Retina (tissue), 1 donor: Measurements from ENCODE around the gene TEAD1.
A peak's percentile ranks its signal among the peaks of the same experiment; 100 is the strongest.
"Not testable (repeated sequence)": the region's sequence is repeated elsewhere in the genome, so short reads cannot be mapped to it uniquely, and the experiment has no call there.

ENCODE experiments used
- DNase-seq: peaks from one replicate; pipeline ENCODE4 v3.0.0-alpha.2; 2016

TEAD1 gene

GRCh38 chr11:12745787-12746186, 71.6 kb downstream of the TEAD1 start:
- DNase-seq: no peak

DNA sequence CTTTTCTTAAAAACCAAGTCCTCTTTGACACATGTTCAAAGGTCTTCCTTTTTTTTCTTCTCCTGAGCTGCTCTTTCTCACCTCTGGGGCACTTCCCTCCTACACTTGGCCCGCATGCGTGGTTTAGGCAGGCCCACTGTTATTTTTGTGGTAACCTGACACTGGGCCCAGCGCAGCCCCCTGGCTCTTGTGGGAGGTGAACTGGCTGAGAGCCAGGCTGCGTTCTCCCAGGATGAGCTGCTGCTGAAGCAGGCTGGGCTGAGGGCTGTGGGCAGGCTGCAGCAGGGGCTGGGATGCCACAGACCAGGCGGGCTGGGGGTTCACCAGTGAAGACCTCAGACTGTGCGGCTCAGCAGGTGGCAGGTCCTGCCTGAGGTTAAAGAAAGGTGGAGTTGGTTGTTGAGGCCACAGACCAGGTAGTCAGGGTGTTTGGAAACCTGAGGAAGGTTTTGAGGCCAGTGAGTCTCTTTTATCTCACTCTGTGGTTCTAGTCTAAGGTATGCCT, 72.4 kb downstream of the TEAD1 start:
- DNase-seq: peak; percentile 59

DNA sequence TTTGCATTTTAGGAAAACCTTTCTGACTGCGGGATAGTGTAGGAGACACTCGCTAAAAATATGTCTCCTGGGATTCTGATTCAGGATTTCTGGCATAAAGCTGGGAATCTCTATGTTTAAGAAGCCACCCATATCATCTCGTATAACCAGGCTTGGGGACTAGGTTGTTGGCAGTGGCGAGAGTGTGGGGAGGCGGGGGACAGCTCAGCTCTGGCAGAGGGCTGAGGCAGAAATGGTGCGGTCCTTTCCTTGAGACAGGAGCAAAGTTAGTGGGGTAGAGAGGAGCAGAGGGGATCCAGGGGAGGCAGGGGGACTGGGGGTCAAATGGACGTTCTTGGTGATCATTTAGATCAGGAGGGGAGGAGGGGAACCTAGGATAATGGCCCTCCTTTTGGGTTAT, 74.3 kb downstream of the TEAD1 start:
- no peak for DNase-seq

DNA sequence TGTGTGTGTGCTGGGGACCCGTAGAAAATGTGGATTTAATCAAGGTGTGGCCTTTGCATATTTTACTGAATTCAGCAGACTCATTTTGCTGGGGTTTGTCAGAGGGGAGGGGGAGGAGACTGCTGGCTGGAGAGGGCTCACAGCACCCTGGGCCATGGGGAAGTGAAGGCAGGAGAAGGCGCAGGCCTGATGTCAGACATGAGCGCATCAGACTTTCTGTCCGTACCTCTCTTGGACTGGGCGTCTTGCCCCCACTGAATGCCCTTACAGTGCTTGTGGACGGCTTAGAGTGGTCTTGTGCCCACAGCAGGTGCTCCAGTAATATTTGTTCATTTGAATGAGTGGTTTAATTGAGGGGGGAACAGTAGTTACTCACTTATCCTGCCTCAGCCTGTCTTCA, 75.2 kb downstream of the TEAD1 start:
- no peak for DNase-seq

DNA sequence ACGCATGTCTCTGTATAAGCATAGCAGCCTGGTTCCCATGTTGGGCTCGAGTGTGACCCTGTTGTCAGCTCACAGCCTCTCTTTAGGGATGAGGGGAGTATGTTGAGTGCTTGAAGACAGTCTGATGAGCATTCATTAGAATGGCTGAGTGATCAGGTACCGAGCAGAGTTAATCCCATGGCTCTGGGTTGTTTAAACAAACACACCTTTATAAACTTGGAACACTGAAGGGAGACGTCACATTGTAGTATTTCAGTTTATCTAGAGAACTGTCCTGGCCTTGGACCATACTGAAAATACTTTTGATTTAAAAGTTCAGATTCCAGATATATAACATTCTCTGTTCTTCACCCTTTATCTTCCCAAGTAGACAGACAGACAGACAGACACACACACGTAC, 76.0 kb downstream of the TEAD1 start:
- DNase-seq: no peak

DNA sequence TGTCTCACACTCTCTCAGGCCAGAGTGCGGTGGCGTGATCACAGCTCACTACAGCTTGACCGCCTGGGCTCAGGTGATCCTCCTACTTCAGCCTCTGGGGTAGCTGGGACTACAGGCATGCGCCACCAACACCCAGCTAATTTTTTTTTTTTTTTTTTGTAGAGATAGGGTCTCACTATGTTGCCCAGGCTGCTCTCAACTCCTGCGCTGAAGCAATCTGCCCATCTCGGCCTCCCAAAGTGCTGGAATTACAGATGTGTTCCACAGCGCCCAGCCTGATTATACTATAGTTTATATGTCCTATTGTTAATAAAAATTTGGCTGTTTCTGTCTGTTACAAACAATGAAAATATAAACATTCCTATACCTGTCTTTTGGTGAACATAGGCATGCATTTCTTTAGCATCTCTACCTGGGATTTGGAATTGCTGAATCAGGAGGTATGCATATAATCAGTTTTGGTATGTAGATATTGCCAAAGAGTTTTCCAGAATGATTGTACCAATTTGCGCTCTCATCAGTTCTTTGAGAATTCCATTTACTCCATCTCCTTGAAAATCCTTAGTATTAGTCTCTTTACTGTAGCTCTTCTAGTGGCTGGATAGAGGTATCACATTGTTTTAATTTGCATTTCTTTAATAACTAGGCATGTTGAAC, 78.8 kb downstream of the TEAD1 start:
- no peak for DNase-seq

DNA sequence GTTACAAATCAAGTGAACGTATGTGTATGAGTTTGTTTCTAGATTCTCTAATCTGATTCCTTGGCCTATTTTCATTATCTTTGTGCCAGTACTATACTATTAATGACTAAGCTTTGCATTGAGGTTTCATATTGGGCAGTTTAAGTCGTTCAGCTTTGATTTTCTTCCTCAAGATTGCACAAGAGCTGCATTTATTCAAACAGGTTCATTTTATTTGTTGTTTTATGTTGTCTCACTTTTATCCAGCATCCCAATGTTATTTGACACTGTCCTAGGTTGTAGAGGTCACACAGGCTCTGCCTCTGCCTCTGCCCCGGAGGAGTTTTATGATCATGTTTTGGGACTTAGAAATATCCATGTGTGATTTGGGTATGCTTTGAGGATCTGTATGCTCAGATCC, 79.8 kb downstream of the TEAD1 start:
- DNase-seq: no peak

DNA sequence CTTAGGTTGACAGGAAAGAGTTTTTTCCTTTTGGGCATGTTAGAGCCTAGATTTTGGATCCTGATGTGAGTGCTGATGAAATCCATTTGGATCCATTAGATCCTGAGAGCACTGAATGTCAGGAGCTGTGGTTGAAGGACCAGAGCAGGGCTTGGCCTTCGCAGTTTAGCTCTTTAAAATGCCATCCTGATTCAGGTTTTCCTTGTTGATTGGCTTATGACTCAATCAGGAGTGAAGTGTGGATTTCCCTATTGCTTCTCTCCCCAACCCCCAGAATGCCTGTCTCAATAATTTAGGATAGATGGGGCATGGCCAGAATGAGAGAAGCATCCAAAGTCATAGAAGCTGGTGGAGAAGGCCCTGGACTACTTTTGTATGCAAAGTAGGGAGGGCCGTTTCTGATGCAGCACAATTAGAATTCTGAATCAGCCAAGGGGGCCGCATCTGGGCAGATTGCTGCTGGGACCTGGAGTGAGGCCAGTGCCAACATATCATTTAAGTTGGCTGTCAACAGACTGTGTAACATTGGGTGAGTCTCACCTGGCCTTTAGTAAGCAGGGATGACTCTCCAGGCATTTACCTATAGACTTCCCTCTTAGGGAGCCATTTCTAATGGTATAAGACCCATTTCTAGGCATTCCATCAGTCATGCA, 80.5 kb downstream of the TEAD1 start:
- no peak for DNase-seq

DNA sequence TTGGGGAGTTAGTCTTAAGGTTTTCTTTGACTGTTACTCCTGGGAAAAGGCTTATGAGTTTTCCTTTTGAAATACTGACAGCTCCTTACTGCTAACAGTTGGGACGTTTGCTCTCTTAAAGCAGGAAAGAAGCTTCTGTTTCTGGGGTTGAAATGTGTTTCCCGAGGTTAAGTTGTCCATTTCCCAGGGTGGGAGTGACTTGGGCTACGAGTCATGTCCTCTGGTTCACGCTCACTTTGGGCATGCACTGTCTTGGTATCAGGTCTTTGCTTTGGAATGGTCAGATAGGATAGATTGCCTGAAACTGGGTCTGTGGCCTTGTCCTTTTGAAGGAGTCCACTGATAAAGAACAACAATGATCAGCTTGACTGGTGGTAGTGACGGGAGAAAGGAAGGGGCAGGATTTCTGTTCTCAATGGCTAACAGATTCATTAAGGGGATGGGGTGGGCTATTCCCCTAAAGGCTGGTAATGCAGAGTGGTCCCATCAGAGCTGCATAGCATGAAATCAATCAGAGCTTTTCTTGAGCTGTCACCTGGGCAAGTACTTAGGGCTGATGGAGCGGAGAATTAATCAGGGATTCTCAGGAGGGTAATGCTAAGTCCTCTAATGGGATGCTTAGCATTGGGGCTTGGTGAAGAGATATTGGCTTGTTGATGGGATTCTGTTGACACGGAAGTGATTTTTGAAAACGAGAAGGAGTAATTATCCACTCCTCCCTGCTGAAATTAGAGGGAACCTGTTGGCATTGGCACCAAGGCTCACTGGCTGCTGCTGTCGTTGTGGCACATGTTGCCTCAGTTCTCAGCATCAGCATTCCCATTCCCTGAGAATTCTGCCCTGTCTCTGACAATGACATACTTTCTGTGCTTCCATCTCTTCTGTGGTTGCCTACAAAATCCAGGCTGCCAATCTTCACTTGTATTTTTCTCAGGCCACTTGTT, 81.6 kb downstream of the TEAD1 start:
- DNase-seq: peak; percentile 42

DNA sequence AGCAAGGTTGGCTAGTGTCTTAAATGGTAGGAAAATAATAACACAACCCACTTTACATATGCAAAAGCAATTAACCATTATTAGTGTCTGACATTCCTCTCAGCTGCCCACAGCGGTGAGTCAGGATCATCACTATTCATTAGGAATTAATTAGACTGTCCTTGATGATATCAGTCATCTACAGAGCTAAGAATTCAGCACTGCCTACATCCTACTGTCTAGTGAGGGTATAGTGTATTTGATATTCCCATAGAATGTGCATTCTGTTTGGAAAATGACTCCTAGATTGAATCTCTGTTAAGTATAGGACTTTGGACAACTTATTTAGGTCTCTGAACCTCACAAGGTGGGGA, 82.2 kb downstream of the TEAD1 start:
- DNase-seq: no peak

GRCh38 chr11:12756867-12757266, 82.6 kb downstream of the TEAD1 start:
- no peak for DNase-seq

- DNase-seq: no peak
Measured at GRCh38 chr11:12757416-12757815, 83.2 kb downstream of the TEAD1 start.

DNA sequence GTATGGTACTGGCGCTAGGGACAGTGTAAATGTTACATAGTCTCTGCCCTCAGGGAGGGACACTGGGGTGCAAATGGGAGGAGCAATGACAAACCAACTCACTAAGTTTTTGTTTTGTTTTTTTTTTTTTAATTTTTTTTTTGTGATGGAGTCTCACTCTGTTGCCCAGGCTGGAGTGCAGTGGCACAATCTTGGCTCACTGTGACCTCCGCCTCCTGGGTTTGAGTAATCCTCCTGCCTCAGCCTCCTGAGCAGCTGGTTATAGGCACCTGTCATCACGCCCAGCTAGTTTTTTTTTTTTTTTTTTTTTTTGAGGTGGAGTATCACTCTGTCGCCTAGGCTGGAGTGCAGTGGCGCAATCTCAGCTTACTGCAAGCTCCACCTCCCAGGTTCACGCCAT, 83.9 kb downstream of the TEAD1 start:
- not testable (repeated sequence) for DNase-seq

DNA sequence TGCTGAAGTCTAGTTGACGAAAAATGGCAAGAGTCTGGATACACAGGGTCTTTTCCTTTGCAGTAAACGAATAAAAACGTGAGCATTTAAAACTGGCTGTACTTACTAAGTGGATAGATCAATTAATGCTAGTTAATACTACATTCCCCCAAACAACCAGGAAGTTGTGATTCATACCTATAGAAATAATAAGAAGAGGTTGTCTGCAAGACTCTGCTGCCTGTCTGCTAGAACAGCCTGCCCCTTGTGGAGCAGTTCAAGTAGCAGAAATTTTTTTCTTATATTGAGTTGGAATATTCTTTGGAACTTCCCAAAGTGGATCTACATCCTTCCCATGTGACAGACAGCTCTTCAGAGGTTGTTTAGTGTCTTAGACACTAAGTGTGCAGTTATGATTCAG, 86.8 kb downstream of the TEAD1 start:
- DNase-seq: no peak

DNA sequence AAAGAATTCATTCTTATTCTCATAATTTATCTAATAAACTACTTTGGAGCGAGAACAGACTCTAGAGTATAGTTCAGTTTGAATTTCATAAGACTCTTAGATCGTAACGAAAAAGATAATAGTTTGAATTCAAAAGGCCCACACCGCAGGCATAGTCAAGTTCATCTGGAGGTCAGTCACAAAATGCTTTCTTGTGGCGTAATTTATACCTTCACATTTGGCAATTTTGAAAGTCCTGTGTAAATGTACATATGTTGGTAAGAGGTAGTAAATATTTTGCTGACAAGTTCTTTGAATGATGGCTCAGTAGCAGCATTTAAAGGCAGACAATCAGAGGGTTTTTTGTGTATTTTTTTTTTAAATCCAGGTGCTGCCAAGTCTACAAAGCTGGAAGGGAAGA, 88.1 kb downstream of the TEAD1 start:
- no peak for DNase-seq

DNA sequence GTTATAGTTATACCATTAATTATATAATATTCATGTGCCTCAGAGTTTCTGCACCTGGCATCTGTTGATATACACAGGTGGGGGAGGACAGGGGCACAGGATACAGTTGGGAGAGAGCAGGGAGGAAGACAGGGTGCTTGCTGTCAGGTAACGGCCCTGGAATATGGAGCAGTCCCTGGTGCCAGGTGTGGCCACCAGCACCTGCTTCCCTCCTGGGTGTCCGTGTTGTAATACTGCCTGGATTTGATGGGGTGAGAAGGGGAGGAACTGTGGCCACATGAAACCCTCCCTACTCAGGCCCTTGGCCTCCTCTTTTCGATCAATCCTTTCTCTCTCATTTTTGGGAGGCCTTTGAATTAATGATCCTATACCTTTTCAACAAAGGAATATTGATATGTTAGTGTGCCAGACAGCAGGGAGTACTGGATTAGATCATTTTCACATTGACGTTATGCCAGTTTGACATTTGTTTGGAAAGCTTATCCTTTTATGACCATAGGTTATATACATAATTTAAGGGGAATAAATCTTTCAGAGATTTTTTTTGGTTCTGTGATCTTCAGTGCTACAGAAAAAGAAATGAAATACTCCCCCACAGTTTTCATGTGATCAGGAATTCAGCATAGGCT, 88.6 kb downstream of the TEAD1 start:
- DNase-seq: no peak

DNA sequence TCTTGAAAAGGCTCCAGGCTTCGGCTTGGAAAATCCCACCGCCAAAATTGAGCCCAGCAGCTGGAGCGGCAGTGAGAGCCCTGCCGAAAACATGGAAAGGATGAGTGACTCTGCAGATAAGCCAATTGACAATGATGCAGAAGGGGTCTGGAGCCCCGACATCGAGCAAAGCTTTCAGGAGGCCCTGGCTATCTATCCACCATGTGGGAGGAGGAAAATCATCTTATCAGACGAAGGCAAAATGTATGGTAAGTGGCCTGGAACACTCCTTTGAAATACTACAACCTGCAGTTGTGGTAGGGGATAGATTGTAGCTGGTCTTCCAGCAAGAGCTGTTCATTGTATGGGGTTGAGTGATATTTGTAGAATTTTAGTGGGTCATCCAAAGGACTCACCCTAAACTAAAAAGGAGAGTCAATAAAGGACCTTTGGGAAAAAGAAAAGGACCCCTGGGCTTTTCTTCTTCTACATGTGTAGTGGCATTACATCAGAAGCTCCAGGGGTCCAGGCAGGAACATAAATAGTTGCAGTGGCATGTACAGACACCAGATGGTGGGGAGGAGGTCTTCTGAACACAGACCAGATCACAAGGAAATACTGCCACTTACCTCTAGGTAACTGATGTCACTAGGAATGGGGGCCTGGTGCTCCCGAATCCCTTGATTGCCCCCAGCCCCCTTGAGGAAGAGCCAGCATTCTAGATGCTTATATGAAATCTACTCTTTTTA, 90.1 kb downstream of the TEAD1 start:
- no peak for DNase-seq

DNA sequence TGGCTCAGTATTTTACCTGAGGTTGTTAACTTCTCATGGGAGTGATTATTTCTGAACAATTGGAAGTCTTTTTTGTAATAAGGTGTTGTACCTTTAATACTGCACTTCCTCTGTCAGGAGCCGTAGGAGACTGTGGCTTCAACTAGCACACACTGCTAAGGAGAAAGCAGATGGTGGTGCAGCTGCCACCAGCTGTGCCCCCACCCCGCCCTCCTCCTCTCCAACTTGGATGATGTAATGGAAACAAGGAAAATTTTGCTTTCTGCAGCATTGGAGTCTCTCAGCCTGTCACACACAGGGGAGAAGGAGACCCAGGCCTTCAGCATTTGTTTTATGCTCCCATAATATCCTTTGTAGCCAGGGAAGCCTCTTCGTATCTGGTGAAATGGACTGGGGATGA, 91.2 kb downstream of the TEAD1 start:
- DNase-seq: peak; percentile 52

- DNase-seq: no peak
Measured at GRCh38 chr11:12767027-12767426, 92.8 kb downstream of the TEAD1 start.

DNA sequence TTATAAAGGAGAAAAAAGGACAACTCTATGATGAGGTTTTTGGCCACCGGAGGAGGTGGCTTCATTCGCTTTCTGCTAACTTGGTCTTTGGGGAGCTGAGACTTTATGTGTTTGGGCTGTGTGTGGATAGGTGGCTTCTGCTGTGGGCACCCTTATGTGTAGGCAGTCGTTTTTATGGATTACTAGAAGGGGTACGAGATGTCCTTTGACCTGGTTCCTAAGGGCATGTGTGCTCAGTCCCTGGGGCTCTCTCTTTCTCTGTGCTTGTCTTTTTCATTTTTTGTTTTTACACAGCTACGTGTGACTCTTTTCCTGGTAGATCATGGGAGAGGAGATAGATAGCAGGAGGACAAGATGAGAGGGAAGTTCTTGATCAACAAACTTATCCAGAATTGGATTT, 93.4 kb downstream of the TEAD1 start:
- DNase-seq: no peak

DNA sequence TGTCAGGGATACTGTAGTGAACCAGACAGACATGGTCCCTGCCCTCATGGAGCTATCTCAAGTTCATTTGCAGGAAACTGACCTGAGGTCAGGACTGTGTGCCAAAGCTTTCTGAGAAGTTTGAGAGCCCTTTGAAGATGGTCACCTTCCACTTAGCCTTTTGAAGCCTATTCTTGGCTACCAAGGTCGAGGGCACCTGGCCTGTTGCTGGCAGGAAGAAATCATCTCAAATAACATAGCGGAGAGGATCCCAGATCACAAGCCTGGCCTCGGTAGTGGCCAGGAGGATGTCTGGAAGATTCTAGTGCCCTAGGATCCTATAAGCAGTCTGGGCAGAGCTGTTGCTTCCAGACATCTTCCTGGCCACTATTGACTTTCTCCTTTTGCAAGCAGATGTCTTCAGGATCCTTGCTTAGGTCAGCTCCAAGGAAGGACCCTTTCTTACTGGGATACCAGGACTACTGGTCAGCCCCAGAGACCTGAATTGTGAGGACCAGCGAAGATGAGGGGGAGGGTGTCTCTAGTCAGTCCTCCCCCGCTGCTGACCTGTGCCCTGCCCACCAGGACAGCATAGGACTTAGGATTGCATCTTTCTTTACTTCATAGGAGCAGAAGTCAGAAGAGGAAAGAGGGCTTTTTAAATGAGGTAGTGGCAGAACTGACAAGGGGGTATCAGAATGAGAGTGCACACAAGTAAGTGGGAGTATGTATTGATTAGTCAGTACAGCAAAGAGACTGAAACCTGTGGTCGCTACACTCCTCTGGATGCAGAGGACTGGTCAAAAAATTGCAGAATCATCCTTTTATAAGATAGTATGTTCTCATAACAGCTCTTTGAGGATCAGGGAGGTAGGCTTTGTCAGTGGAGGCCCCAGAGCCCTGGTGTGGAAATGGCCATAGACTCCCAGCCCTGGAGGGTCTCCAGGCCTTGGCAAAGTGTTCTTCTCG, 94.8 kb downstream of the TEAD1 start:
- no peak for DNase-seq
